A673 (cell line): ENCODE results near the gene CHDH.

Experiments
- CTCF ChIP-seq: fragments of 300-800, 200-600 bp; sonication (generic); conservative IDR thresholded peaks from 2 replicates; pipeline ENCODE4 v1.5.1; 2017; ENCODE audit warnings: low read depth, mild to moderate bottlenecking, antibody characterized with exemption, low read length, moderate library complexity, mixed read lengths
- EZH2 ChIP-seq: fragments of 200-600 bp; sonication (generic); IDR thresholded peaks from 2 replicates; pipeline ENCODE4 v1.6.1; 2017; ENCODE audit warnings: borderline replicate concordance, low read depth, mild to moderate bottlenecking, mixed read lengths, antibody characterized with exemption, low read length; ENCODE audit not compliant: poor library complexity, severe bottlenecking

DNA sequence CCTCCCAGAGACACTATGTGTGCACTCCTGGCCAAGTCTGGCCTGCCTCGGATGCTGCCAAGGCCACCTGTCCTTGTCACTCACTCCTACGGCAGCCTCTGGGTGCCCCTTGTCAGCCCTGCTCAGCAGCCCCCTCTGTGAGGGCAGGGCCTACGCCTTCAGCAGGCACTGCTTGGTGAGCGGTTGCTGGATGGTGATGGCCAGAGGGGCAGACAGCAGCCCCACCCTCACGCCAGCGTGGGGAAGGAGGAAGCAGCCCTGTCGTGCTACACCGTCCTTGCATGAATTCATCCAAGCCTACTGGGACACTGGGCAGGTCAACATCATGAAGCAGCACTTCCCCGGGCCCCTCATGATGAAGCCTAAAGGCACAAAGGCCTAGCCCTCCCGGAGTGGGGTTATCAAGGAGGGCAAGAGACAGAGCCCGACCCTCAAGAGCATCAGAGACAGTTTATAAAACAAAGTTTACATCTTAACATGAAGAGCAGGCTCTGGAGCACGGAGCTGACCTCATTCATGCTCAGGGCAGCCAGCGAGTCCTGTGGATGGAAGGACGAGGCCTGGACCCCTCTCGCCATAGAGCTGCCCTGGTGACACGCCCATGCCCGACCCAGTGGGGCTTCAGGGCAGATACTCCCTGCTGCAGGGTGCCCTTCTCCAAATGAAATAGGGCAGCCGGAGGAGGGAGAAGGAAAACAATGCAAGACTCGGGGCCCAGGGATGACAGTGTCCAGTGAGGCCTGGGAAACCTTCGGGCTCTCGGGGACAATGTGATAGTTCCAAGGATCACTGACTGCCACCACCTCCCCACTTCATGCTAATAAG is 25.3 kb downstream of the CHDH start:
- TF ChIP-seq CTCF (no peak), EZH2 (no peak)
